A673 (cell line): ENCODE measurements around the gene SRP54.

ENCODE experiments used
- EZH2 ChIP-seq: fragments of 200-600 bp; sonication (generic); IDR thresholded peaks from 2 replicates; pipeline ENCODE4 v1.6.1; 2017; ENCODE audit warnings: borderline replicate concordance, low read depth, mild to moderate bottlenecking, mixed read lengths, antibody characterized with exemption, low read length; ENCODE audit not compliant: poor library complexity, severe bottlenecking
- TF ChIP-seq, protein P1 (sequence below): fragments of 300-800, 200-600 bp; sonication (generic); conservative IDR thresholded peaks from 2 replicates; pipeline ENCODE4 v1.5.1; 2017; ENCODE audit warnings: low read depth, mild to moderate bottlenecking, antibody characterized with exemption, low read length, moderate library complexity, mixed read lengths

DNA sequence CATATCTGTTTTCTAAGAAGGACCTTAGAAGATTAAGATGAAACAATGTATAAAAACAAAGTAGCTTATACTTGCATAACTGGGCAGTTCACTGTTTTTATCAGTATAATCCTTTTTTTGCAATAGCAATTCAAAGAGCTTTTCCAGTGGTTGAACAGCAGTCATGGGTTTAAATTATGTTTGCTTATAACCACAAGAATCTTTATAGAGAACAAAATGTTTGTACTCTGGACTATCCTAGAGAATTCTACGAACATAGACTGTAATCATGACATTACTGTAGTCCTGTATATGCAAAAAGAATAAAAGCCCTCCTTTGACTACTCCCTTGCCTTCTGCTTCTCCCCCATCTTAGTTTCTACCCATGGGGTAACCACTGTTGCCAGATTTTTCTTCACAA, 69.0 kb downstream of the SRP54 start:
- TF ChIP-seq, protein P1, sequence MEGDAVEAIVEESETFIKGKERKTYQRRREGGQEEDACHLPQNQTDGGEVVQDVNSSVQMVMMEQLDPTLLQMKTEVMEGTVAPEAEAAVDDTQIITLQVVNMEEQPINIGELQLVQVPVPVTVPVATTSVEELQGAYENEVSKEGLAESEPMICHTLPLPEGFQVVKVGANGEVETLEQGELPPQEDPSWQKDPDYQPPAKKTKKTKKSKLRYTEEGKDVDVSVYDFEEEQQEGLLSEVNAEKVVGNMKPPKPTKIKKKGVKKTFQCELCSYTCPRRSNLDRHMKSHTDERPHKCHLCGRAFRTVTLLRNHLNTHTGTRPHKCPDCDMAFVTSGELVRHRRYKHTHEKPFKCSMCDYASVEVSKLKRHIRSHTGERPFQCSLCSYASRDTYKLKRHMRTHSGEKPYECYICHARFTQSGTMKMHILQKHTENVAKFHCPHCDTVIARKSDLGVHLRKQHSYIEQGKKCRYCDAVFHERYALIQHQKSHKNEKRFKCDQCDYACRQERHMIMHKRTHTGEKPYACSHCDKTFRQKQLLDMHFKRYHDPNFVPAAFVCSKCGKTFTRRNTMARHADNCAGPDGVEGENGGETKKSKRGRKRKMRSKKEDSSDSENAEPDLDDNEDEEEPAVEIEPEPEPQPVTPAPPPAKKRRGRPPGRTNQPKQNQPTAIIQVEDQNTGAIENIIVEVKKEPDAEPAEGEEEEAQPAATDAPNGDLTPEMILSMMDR, result no peak
- TF ChIP-seq EZH2, result no peak
